ENCODE results near the gene GSTM3. TPM values are rescaled to one million over a fixed set of nuclear protein-coding genes. Genes with fewer than 3 reads are reported as not detected.
"Not testable (repeated sequence)": the region's sequence is repeated elsewhere in the genome, so short reads cannot be mapped to it uniquely, and the experiment has no call there.

Gene GSTM3
- polyA plus RNA-seq, 6 donors from 2014 or later: 0.14 to 8.0 (median 2.1) TPM; not detected in 1

GRCh38 chr1:109750241-109750882 lies 9.5 kb upstream of the GSTM3 start:
- no peak overlapping the region for H3K27ac Mint-ChIP-seq
- no peak for DNase-seq
- peaks cover 0 to 6% of the 10 kb centered on the region in 2 donors for H3K36me3 Mint-ChIP-seq
- no peak overlapping the region for H3K4me3 Mint-ChIP-seq
- no peak for ATAC-seq (ENCODE audit: low read depth in 2 of 2)
- peaks cover 0 to 10% (median 1%) of the 10 kb centered on the region in 7 donors for H3K9me3 Mint-ChIP-seq
- H3K27me3 Mint-ChIP-seq: peaks cover 17 to 57% (median 49%) of the 10 kb centered on the region in 3 donors
- H3K4me1 Mint-ChIP-seq: no peaks in the 10 kb centered on the region

GRCh38 chr1:109749221-109749620 lies 8.4 kb upstream of the GSTM3 start:
- no peak for DNase-seq
- H3K4me1 Mint-ChIP-seq: no peaks in the 10 kb centered on the region
- H3K4me3 Mint-ChIP-seq: no peak overlapping the region
- no peak overlapping the region for H3K27ac Mint-ChIP-seq
- peaks cover 0 to 6% of the 10 kb centered on the region in 2 donors for H3K36me3 Mint-ChIP-seq
- peaks cover 0 to 10% (median 1%) of the 10 kb centered on the region in 7 donors for H3K9me3 Mint-ChIP-seq
- no peak for ATAC-seq (ENCODE audit: low read depth in 2 of 2)
- peaks cover 17 to 62% (median 49%) of the 10 kb centered on the region in 3 donors for H3K27me3 Mint-ChIP-seq

- DNase-seq; H3K4me1 Mint-ChIP-seq; H3K27ac Mint-ChIP-seq; H3K4me3 Mint-ChIP-seq; H3K36me3 Mint-ChIP-seq; ATAC-seq (ENCODE audit: low read depth in 2 of 2): not testable (repeated sequence)
- H3K27me3 Mint-ChIP-seq: peaks cover 11 to 62% (median 49%) of the 10 kb centered on the region in 3 donors
- peaks cover 0 to 10% (median 1%) of the 10 kb centered on the region in 7 donors for H3K9me3 Mint-ChIP-seq
Observed at GRCh38 chr1:109748311-109748710, 7.5 kb upstream of the GSTM3 start.

DNA sequence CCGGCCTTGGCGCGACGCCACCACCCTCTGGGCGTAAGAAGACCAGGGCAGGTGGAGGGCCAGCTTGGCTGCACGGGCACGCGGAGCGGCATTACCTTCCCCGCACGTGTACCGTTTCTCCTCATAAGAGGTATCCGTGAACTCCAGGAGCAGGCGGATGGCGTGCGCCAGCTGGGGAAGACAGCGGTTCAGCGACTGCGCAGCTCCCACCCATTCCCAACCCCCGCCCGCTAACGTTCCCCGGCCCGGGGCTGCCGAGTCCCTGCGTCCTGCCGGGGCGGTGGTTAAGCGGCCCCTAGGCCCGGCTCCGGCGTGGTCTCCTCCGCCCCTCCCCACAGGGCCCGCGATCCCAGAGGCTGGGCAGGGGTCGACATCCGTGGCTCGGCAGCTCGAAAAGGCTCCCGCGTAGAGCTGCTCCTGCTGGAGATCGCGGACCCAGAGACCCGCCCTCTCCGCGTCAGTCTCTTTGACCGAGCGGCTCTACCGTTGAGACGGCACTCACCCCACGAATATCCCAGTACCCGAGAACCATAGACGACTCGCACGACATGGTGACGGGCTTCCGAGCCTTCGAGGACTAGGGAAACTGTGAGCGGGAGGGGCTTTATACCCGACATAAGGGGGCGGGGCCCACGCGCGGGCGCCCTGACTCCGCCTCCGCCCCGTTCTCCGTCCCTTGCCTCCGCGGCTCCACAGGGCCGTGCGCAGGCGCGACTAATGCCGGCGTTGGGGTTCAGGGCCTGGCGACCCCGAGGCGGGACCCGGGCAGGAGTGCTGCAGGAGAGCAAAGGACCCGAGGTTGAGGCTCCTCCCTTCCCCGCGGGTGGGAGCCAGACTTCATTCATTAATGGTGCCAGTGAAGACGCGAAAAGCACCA lies 862 bp downstream of the GSTM3 start:
- H3K36me3 Mint-ChIP-seq: no peaks in the 10 kb centered on the region
- DNase-seq (peak; percentile 63), ATAC-seq (ENCODE audit: low read depth in 2 of 2) (peak; percentile 91 to 93)
- H3K4me1 Mint-ChIP-seq: peaks cover 7 to 12% (median 12%) of the 10 kb centered on the region in 3 donors
- H3K27me3 Mint-ChIP-seq: peaks cover 42 to 56% (median 45%) of the 10 kb centered on the region in 3 donors
- H3K27ac Mint-ChIP-seq: no peak overlapping the region
- peak overlapping the region; percentile 64 to 92 (median 88) for H3K4me3 Mint-ChIP-seq
- no peaks in the 10 kb centered on the region for H3K9me3 Mint-ChIP-seq

- DNase-seq: no peak
- H3K4me3 Mint-ChIP-seq: no peak overlapping the region
- peaks cover 19 to 28% (median 25%) of the 10 kb centered on the region in 3 donors for H3K27me3 Mint-ChIP-seq
- H3K36me3 Mint-ChIP-seq: no peaks in the 10 kb centered on the region
- no peaks in the 10 kb centered on the region for H3K4me1 Mint-ChIP-seq
- peak overlapping the region in 1 of 6 donors; percentile 33 for H3K27ac Mint-ChIP-seq
- ATAC-seq (ENCODE audit: low read depth in 2 of 2): no peak
- peaks cover 0 to 3% (median 0%) of the 10 kb centered on the region in 7 donors for H3K9me3 Mint-ChIP-seq
Observed at GRCh38 chr1:109733236-109733870, 7.5 kb downstream of the GSTM3 start.

- H3K4me1 Mint-ChIP-seq: no peaks in the 10 kb centered on the region
- H3K27ac Mint-ChIP-seq: no peak overlapping the region
- peaks cover 14 to 19% (median 16%) of the 10 kb centered on the region in 3 donors for H3K27me3 Mint-ChIP-seq
- DNase-seq (no peak), ATAC-seq (ENCODE audit: low read depth in 2 of 2) (no peak)
- peaks cover 0 to 3% (median 0%) of the 10 kb centered on the region in 7 donors for H3K9me3 Mint-ChIP-seq
- H3K4me3 Mint-ChIP-seq: no peak overlapping the region
- H3K36me3 Mint-ChIP-seq: no peaks in the 10 kb centered on the region
Observed at GRCh38 chr1:109732390-109732881, 8.4 kb downstream of the GSTM3 start.

GRCh38 chr1:109730666-109731065 lies 10.2 kb downstream of the GSTM3 start:
- no peaks in the 10 kb centered on the region for H3K4me1 Mint-ChIP-seq
- no peak overlapping the region for H3K4me3 Mint-ChIP-seq
- no peak for ATAC-seq (ENCODE audit: low read depth in 2 of 2)
- H3K27me3 Mint-ChIP-seq: peaks cover 5 to 9% (median 6%) of the 10 kb centered on the region in 3 donors
- H3K27ac Mint-ChIP-seq: no peak overlapping the region
- DNase-seq: no peak
- H3K36me3 Mint-ChIP-seq: no peaks in the 10 kb centered on the region
- H3K9me3 Mint-ChIP-seq: peaks cover 0 to 3% (median 0%) of the 10 kb centered on the region in 7 donors

DNA sequence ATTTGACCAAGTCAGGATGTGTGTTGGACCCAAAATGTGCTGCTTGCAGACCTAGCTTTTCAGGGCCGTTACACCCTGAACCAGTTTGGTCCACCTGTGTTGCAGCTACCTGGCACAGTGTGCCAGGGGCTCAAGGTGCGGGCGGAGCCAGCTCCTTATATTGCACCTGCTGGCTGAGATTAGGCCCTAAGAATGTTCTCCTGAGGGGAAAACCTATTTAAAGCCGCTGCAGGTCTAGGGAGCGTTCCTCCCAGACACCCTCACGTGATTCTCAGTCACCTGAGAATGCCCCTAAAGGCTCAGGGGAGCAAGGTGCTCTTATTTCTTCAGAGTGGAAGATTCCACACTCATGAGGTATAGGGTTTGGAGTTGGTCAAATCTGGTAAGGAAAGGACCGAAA lies 12.0 kb downstream of the GSTM3 start:
- DNase-seq (no peak), ATAC-seq (ENCODE audit: low read depth in 2 of 2) (no peak)
- peaks cover 5 to 9% (median 6%) of the 10 kb centered on the region in 3 donors for H3K27me3 Mint-ChIP-seq
- H3K9me3 Mint-ChIP-seq: no peaks in the 10 kb centered on the region
- no peak overlapping the region for H3K4me3 Mint-ChIP-seq
- no peaks in the 10 kb centered on the region for H3K36me3 Mint-ChIP-seq
- H3K27ac Mint-ChIP-seq: no peak overlapping the region
- no peaks in the 10 kb centered on the region for H3K4me1 Mint-ChIP-seq

DNA sequence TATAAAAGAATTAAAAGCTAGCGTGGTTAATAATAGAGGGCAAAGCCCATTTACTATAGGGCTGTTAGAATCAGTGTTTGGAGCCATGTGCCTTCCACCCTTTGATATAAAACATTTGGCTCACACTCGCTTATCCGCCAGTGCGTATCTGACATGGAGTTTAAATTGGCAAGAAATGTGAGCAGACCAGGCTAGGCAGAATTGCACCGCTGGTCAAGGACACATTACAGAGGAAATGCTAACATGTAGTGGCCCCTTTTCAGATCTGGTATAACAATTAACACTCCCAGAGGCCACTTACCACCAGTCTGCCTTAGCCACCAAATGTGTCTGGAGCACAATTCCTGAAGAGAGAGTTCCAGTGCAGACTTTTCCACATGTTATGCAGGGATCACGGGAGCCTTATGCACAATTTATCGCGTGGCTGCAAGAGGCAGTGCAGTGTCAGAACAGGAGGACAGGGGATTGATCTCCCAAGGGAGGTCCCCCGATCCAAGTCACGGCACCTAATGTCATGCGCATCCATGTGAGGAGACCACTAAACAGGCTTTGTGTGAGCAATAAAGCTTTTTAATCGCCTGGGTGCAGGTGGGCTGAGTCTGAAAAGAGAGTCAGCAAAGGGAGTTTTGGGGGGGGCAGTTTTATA lies 14.0 kb downstream of the GSTM3 start:
- H3K27ac Mint-ChIP-seq: no peak overlapping the region
- no peaks in the 10 kb centered on the region for H3K4me1 Mint-ChIP-seq
- ATAC-seq (ENCODE audit: low read depth in 2 of 2): no peak
- no peak for DNase-seq
- no peaks in the 10 kb centered on the region for H3K9me3 Mint-ChIP-seq
- peak overlapping the region in 1 of 8 donors; percentile 31 for H3K4me3 Mint-ChIP-seq
- H3K36me3 Mint-ChIP-seq: no peaks in the 10 kb centered on the region
- H3K27me3 Mint-ChIP-seq: peaks cover 0 to 9% (median 0%) of the 10 kb centered on the region in 3 donors

DNA sequence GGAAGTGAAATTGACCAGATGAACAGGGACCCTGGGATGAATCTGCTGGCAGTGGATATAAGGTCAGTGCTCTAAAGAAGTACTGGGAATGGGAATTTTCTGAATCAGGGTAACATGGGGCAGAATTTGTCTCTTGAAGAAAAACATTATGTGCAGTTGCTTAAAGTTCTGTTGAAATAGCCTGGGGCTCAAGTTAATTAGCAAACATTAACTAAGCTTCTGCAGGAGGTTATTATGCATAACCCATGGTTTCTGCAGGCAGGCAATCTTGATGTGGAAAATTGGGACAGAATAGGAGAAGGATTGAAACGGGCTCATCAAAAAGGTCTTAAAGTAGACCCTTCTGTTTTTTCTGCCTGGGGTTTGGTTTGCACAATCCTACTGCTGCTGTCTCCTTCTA lies 14.8 kb downstream of the GSTM3 start:
- no peak overlapping the region for H3K27ac Mint-ChIP-seq
- no peaks in the 10 kb centered on the region for H3K4me1 Mint-ChIP-seq
- ATAC-seq (ENCODE audit: low read depth in 2 of 2) (no peak), DNase-seq (no peak)
- no peak overlapping the region for H3K4me3 Mint-ChIP-seq
- H3K27me3 Mint-ChIP-seq: peaks cover 0 to 4% (median 0%) of the 10 kb centered on the region in 3 donors
- no peaks in the 10 kb centered on the region for H3K36me3 Mint-ChIP-seq
- no peaks in the 10 kb centered on the region for H3K9me3 Mint-ChIP-seq

DNA sequence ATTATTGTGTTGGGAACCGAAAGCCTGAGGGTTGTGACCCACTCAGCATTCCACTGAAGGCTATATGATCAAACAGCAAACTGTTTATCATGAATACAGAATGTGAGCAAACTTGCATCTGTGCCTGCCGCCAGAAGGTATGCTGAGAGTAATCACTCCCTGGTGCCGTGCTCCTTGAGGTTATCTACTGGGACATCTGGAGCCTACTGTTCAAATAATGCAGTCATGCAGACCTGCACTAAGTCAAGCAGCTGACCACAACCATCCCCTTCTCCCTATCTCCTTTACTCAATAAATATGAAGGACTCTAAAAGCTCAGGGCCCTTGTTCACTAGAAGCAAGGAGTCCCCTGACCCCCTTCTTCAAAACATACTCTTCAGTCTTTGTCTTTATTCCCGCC lies 15.3 kb downstream of the GSTM3 start:
- H3K27me3 Mint-ChIP-seq: no peaks in the 10 kb centered on the region
- H3K27ac Mint-ChIP-seq: peak overlapping the region in 1 of 6 donors; percentile 11
- H3K4me3 Mint-ChIP-seq: no peak overlapping the region
- no peak for ATAC-seq (ENCODE audit: low read depth in 2 of 2)
- H3K4me1 Mint-ChIP-seq: no peaks in the 10 kb centered on the region
- H3K9me3 Mint-ChIP-seq: no peaks in the 10 kb centered on the region
- DNase-seq: no peak
- no peaks in the 10 kb centered on the region for H3K36me3 Mint-ChIP-seq

DNA sequence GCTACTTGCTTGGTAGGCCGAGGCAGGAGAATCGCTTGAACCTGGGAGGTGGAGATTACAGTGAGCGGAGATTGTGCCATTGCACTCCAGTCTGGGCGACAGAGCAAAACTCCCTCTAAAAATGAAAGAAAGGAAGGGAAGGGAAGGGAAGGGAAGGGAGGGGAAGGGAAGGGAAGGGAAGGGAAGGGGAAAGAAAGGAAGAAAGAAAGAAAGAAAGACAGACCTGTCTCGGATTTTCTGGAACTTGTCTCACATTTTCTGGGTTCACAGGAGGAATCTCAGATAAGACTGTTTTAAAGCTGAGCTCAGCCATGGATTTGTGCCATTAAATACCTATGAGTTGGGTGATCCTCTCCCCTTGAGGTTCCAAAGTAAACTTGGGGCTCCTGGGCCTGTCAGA lies 15.9 kb downstream of the GSTM3 start:
- no peak overlapping the region for H3K27ac Mint-ChIP-seq
- no peaks in the 10 kb centered on the region for H3K4me1 Mint-ChIP-seq
- ATAC-seq (ENCODE audit: low read depth in 2 of 2) (no peak), DNase-seq (no peak)
- no peaks in the 10 kb centered on the region for H3K27me3 Mint-ChIP-seq
- H3K36me3 Mint-ChIP-seq: no peaks in the 10 kb centered on the region
- no peak overlapping the region for H3K4me3 Mint-ChIP-seq
- H3K9me3 Mint-ChIP-seq: no peaks in the 10 kb centered on the region
